GM21717 (cell line): Measurements from ENCODE around the gene NPNT.

Experiments
- ATAC-seq: cut with Tn5 transposase; IDR thresholded peaks from one replicate; pipeline ENCODE4 v1.9.1; 2021; ENCODE audit warnings: mild to moderate bottlenecking, moderate library complexity; ENCODE audit not compliant: unreplicated experiment

Gene NPNT

DNA sequence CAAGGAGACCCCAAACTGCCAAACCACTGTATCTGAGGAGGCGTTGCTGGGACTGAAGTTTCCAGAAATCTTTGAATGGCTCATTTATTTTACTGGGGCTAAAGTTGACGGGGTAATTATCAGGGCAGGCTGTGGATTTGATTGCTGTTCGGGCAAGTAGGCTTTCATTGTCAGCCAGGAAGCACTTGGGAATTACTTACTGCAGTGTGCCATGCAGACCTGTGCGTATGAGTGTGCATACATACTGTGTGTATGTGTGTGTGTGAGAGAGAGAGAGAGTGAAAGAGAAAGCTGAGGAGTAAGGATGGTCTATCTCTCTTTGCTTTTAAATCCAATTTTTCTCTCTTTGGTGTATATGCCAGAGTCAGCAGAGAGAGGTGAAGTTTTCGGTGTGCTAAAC lies 122.7 kb downstream of the NPNT start:
- no peak for ATAC-seq

DNA sequence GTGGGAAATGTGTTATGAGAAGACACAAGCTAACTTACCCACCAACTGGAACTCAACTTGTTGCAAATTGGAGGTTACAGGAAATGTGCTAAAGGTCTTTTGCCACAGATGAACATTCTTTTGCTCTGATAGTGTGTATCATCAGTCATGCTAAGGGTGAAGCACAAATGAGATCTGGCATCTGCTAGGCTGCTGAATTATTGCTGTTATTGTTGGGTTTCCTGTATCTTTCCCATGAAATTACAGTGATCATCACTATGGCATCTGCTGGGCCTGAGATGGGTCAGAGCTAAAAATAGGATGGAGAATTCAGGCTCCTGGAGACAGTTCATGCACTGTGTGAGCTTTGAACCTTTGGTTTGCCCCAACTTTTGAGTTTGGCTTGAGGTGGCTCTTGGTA lies 124.5 kb downstream of the NPNT start:
- no peak for ATAC-seq
